Measurements from ENCODE around the gene BBS1. TPM values are rescaled to one million over a fixed set of nuclear protein-coding genes. Genes with fewer than 3 reads are reported as not detected.

Gene BBS1
- total and polyA plus RNA-seq, 4 experiments from 2014 or later = 8.9 to 41.3 (median 26.4) TPM

GRCh38 chr11:66476841-66477251, 33.6 kb upstream of the BBS1 start:
- H3K36me3 Mint-ChIP-seq = peaks cover 0 to 16% of the 10 kb centered on the region in 2 donors
- POLR2A ChIA-PET (ENCODE audit: partially characterized antibody) = interaction anchor here (1.0 kb wide), 1 partner anchor 11 kb away, joined by 3 read pairs; no protein-coding TSS in a partner anchor

GRCh38 chr11:66477263-66478201, 32.9 kb upstream of the BBS1 start:
- peak overlapping the region in 2 of 7 donors; percentile 68 to 70 for H3K27ac Mint-ChIP-seq
- Histone ChIP-seq H3K4me3 (ENCODE audit: low read length in 2 of 2) (no peak overlapping the region), H3K27me3 (ENCODE audit: insufficient read depth, low read length) (no peaks in the 10 kb centered on the region), H3K4me1 (ENCODE audit: insufficient read depth, low read length) (peaks cover 20% of the 10 kb centered on the region), H3K36me3 (ENCODE audit: insufficient read depth, low read length) (peaks cover 5% of the 10 kb centered on the region), H3K27ac (ENCODE audit: low read depth, low read length) (no peak overlapping the region), H3K9me3 (ENCODE audit: control insufficient read depth in 1 of 2, low read length in 2 of 2) (no peaks in the 10 kb centered on the region)
- H3K9me3 Mint-ChIP-seq = no peaks in the 10 kb centered on the region
- peaks cover 12 to 39% (median 18%) of the 10 kb centered on the region in 4 donors for H3K4me1 Mint-ChIP-seq
- CTCF ChIA-PET (ENCODE audit: partially characterized antibody) = interaction anchor here (1.4 kb wide), 3 partner anchors 7 to 10 kb away, joined by 3 to 7 read pairs (median 3); no protein-coding TSS in a partner anchor
- intact Hi-C loops (cut with micrococcal nuclease) = loop anchor here (2.0 kb wide), 1 partner anchor 67 kb away; no protein-coding TSS in a partner anchor
- H3K36me3 Mint-ChIP-seq = peaks cover 0 to 15% of the 10 kb centered on the region in 2 donors
- H3K27me3 Mint-ChIP-seq = no peaks in the 10 kb centered on the region
- peak overlapping the region in 4 of 8 donors; percentile 26 to 57 (median 48) for H3K4me3 Mint-ChIP-seq
- POLR2A ChIA-PET (ENCODE audit: partially characterized antibody) = interaction anchor here (1.0 to 2.3 kb wide), 3 partner anchors 11 to 68 kb away, joined by 3 to 8 read pairs (median 6); partner anchors contain the start of gene PELI3
- no peak for DNase-seq

More at GRCh38 chr11:66476841-66477251, 33.6 kb upstream of the BBS1 start:
- H3K4me1 ChIP-seq (ENCODE audit: insufficient read depth, low read length) = peaks cover 20% of the 10 kb centered on the region
- peak overlapping the region in 2 of 8 donors; percentile 20 to 61 for H3K4me3 Mint-ChIP-seq
- H3K4me1 Mint-ChIP-seq = peaks cover 11 to 35% (median 16%) of the 10 kb centered on the region in 4 donors
- no peaks in the 10 kb centered on the region for H3K27me3 ChIP-seq (ENCODE audit: insufficient read depth, low read length)
- H3K27me3 Mint-ChIP-seq = no peaks in the 10 kb centered on the region
- DNase-seq = no peak
- H3K27ac Mint-ChIP-seq = peak overlapping the region in 2 of 7 donors; percentile 35 to 41
- intact Hi-C loops (cut with micrococcal nuclease) = no loop called here
- H3K36me3 ChIP-seq (ENCODE audit: insufficient read depth, low read length) = peaks cover 9% of the 10 kb centered on the region
- no peaks in the 10 kb centered on the region for H3K9me3 ChIP-seq (ENCODE audit: control insufficient read depth in 1 of 2, low read length in 2 of 2)
- CTCF ChIA-PET (ENCODE audit: partially characterized antibody) = no interaction called here
- H3K4me3 ChIP-seq (ENCODE audit: low read length in 2 of 2) = no peak overlapping the region
- no peak overlapping the region for H3K27ac ChIP-seq (ENCODE audit: low read depth, low read length)
- H3K9me3 Mint-ChIP-seq = no peaks in the 10 kb centered on the region

- Histone ChIP-seq H3K4me1 (ENCODE audit: insufficient read depth, low read length) (peaks cover 20% of the 10 kb centered on the region), H3K27me3 (ENCODE audit: insufficient read depth, low read length) (no peaks in the 10 kb centered on the region), H3K9me3 (ENCODE audit: control insufficient read depth in 1 of 2, low read length in 2 of 2) (no peaks in the 10 kb centered on the region), H3K27ac (ENCODE audit: low read depth, low read length) (peak overlapping the region; percentile 81), H3K4me3 (ENCODE audit: low read length in 2 of 2) (peak overlapping the region; percentile 88 to 90), H3K36me3 (ENCODE audit: insufficient read depth, low read length) (no peaks in the 10 kb centered on the region)
- H3K4me1 Mint-ChIP-seq = peaks cover 13 to 48% (median 21%) of the 10 kb centered on the region in 4 donors
- H3K36me3 Mint-ChIP-seq = peaks cover 0 to 16% of the 10 kb centered on the region in 2 donors
- peak overlapping the region; percentile 78 to 94 (median 91) for H3K27ac Mint-ChIP-seq
- ChIA-PET CTCF (ENCODE audit: partially characterized antibody) (interaction anchor here (0.7 to 2.3 kb wide), 12 partner anchors 8 to 199 kb away, joined by 3 to 18 read pairs (median 4); partner anchors contain the start of genes MRPL11, PELI3 and RBM4B), POLR2A (ENCODE audit: partially characterized antibody) (interaction anchor here (0.6 to 2.5 kb wide), 11 partner anchors 12 to 544 kb away, joined by 3 to 19 read pairs (median 6); partner anchors contain the start of genes ACTN3, BBS1, CTSF and MRPL11)
- peak in 4 of 5 donors; percentile 24 to 39 (median 30) for DNase-seq
- no peaks in the 10 kb centered on the region for H3K27me3 Mint-ChIP-seq
- intact Hi-C loops (cut with micrococcal nuclease) = loop anchor here (2.0 kb wide), 1 partner anchor 66 kb away; no protein-coding TSS in a partner anchor
- no peaks in the 10 kb centered on the region for H3K9me3 Mint-ChIP-seq
- peak overlapping the region; percentile 87 to 96 (median 90) for H3K4me3 Mint-ChIP-seq
Observed at GRCh38 chr11:66478729-66479393, 31.6 kb upstream of the BBS1 start.

- peak overlapping the region; percentile 88 to 90 for H3K4me3 ChIP-seq (ENCODE audit: low read length in 2 of 2)
- no peaks in the 10 kb centered on the region for H3K36me3 ChIP-seq (ENCODE audit: insufficient read depth, low read length)
- H3K4me1 ChIP-seq (ENCODE audit: insufficient read depth, low read length) = peaks cover 20% of the 10 kb centered on the region
- H3K27ac ChIP-seq (ENCODE audit: low read depth, low read length) = peak overlapping the region; percentile 81
- no peaks in the 10 kb centered on the region for H3K9me3 Mint-ChIP-seq
- H3K27me3 ChIP-seq (ENCODE audit: insufficient read depth, low read length) = no peaks in the 10 kb centered on the region
- peak in 2 of 5 donors; percentile 11 to 17 for DNase-seq
- ChIA-PET CTCF (ENCODE audit: partially characterized antibody) (interaction anchor here (0.7 to 2.3 kb wide), 19 partner anchors 8 to 376 kb away, joined by 3 to 18 read pairs (median 4); partner anchors contain the start of genes MRPL11 and RBM4B), POLR2A (ENCODE audit: partially characterized antibody) (interaction anchor here (0.5 to 2.5 kb wide), 24 partner anchors 9 to 1549 kb away, joined by 3 to 72 read pairs (median 4); partner anchors contain the start of genes ACTN3, BBS1, CCDC87 and CCS)
- H3K4me3 Mint-ChIP-seq = peak overlapping the region; percentile 87 to 96 (median 90)
- peaks cover 0 to 16% of the 10 kb centered on the region in 2 donors for H3K36me3 Mint-ChIP-seq
- H3K9me3 ChIP-seq (ENCODE audit: control insufficient read depth in 1 of 2, low read length in 2 of 2) = no peaks in the 10 kb centered on the region
- H3K27me3 Mint-ChIP-seq = no peaks in the 10 kb centered on the region
- peaks cover 13 to 48% (median 21%) of the 10 kb centered on the region in 4 donors for H3K4me1 Mint-ChIP-seq
- H3K27ac Mint-ChIP-seq = peak overlapping the region; percentile 78 to 94 (median 91)
- intact Hi-C loops (cut with micrococcal nuclease) = loop anchor here (1.0 to 2.0 kb wide), 6 partner anchors 13 to 199 kb away; partner anchors contain the start of genes BBS1 and PELI3
Observed at GRCh38 chr11:66479394-66480116, 30.9 kb upstream of the BBS1 start.

- ChIA-PET POLR2A (ENCODE audit: partially characterized antibody) (interaction anchor here (0.5 to 2.5 kb wide), 23 partner anchors 10 to 1548 kb away, joined by 3 to 72 read pairs (median 5); partner anchors contain the start of genes ACTN3, BBS1, CCDC87 and CCS), CTCF (ENCODE audit: partially characterized antibody) (interaction anchor here (0.6 to 2.3 kb wide), 14 partner anchors 9 to 376 kb away, joined by 3 to 18 read pairs (median 4); partner anchors contain the start of genes MRPL11 and RBM4B)
- H3K9me3 Mint-ChIP-seq = no peaks in the 10 kb centered on the region
- peaks cover 0 to 18% of the 10 kb centered on the region in 2 donors for H3K36me3 Mint-ChIP-seq
- peak within 1 kb of the TSS; percentile 88 to 90 for H3K4me3 ChIP-seq (ENCODE audit: low read length in 2 of 2)
- H3K27me3 Mint-ChIP-seq = no peaks in the 10 kb centered on the region
- peaks cover 20% of the 10 kb centered on the region for H3K4me1 ChIP-seq (ENCODE audit: insufficient read depth, low read length)
- peak within 1 kb of the TSS; percentile 78 to 94 (median 91) for H3K27ac Mint-ChIP-seq
- intact Hi-C loops (cut with micrococcal nuclease) = loop anchor here (1.0 to 2.0 kb wide), 5 partner anchors 14 to 198 kb away; partner anchors contain the start of genes BBS1 and PELI3
- H3K27me3 ChIP-seq (ENCODE audit: insufficient read depth, low read length) = no peaks in the 10 kb centered on the region
- H3K4me1 Mint-ChIP-seq = peaks cover 13 to 48% (median 21%) of the 10 kb centered on the region in 4 donors
- no peaks in the 10 kb centered on the region for H3K9me3 ChIP-seq (ENCODE audit: control insufficient read depth in 1 of 2, low read length in 2 of 2)
- H3K27ac ChIP-seq (ENCODE audit: low read depth, low read length) = peak within 1 kb of the TSS; percentile 81
- H3K4me3 Mint-ChIP-seq = peak within 1 kb of the TSS; percentile 87 to 96 (median 90)
- H3K36me3 ChIP-seq (ENCODE audit: insufficient read depth, low read length) = peaks cover 2% of the 10 kb centered on the region
- DNase-seq = peak; percentile 94 to 96 (median 96)
Observed at GRCh38 chr11:66480117-66480938, 30.1 kb upstream of the BBS1 start, which contains the start of gene DPP3. Gene DPP3, plus strand, starts transcription at chr11:66480434. Its CDS starts 1,767 bp downstream, at chr11:66482201.
